ENCODE measurements around the gene OR52I2.
A peak's percentile ranks its signal among the peaks of the same experiment; 100 is the strongest.

Gene OR52I2

GRCh38 chr11:4581443-4581842, at the start of gene OR52I2:
TSS of gene OR52I2 (plus strand) at chr11:4581743.
- no peak for DNase-seq

- no peak for DNase-seq
Observed at GRCh38 chr11:4539603-4540219, 41.8 kb upstream of the OR52I2 start.

- DNase-seq, result no peak
Observed at GRCh38 chr11:4541071-4541470, 40.5 kb upstream of the OR52I2 start.

- no peak for DNase-seq
Observed at GRCh38 chr11:4543561-4543960, 38.0 kb upstream of the OR52I2 start.

GRCh38 chr11:4544891-4545290, 36.7 kb upstream of the OR52I2 start, which contains the start of gene OR52M1:
TSS of gene OR52M1 (plus strand) at chr11:4545191. CDS start at chr11:4545191, 0 bp downstream.
- no peak for DNase-seq

- DNase-seq, result no peak
Observed at GRCh38 chr11:4546878-4547277, 34.7 kb upstream of the OR52I2 start.

- no peak for DNase-seq
Observed at GRCh38 chr11:4547416-4547815, 34.1 kb upstream of the OR52I2 start.

GRCh38 chr11:4551346-4551979, 30.1 kb upstream of the OR52I2 start:
- no peak for DNase-seq

- DNase-seq, result no peak
Observed at GRCh38 chr11:4559527-4560440, 21.8 kb upstream of the OR52I2 start.

- no peak for DNase-seq
Observed at GRCh38 chr11:4560467-4560866, 21.1 kb upstream of the OR52I2 start.

GRCh38 chr11:4565371-4565770, 16.2 kb upstream of the OR52I2 start:
- DNase-seq, result no peak

- no peak for DNase-seq
Observed at GRCh38 chr11:4569075-4569474, 12.5 kb upstream of the OR52I2 start.

GRCh38 chr11:4576880-4577279, 4.7 kb upstream of the OR52I2 start:
- no peak for DNase-seq

GRCh38 chr11:4577761-4578160, 3.8 kb upstream of the OR52I2 start:
- DNase-seq, result no peak

GRCh38 chr11:4578624-4579023, 2.9 kb upstream of the OR52I2 start:
- DNase-seq, result no peak

- DNase-seq, result no peak
Observed at GRCh38 chr11:4580124-4580523, 1.4 kb upstream of the OR52I2 start.

- no peak for DNase-seq
Observed at GRCh38 chr11:4589017-4589416, 7.5 kb downstream of the OR52I2 start.

- DNase-seq, result no peak
Observed at GRCh38 chr11:4593739-4594138, 12.2 kb downstream of the OR52I2 start, which contains the start of gene OR52I1. TSS of gene OR52I1 (plus strand) at chr11:4594039. CDS start at chr11:4594039, 0 bp downstream.

- DNase-seq, result no peak
Observed at GRCh38 chr11:4605057-4605456, 23.5 kb downstream of the OR52I2 start.

GRCh38 chr11:4606231-4607015, 24.9 kb downstream of the OR52I2 start:
- DNase-seq, result no peak

GRCh38 chr11:4607096-4607495, 25.6 kb downstream of the OR52I2 start:
- no peak for DNase-seq

GRCh38 chr11:4607781-4608666, 26.5 kb downstream of the OR52I2 start, which contains the start of gene TRIM68:
TSS of gene TRIM68 (minus strand) at chr11:4608231. CDS start at chr11:4605504, 2,727 bp downstream.
- DNase-seq, result peak; percentile 98

Data from femur (tissue), 1 donor.